ENCODE results near the gene CHRNA9. TPM values are rescaled to one million over a fixed set of nuclear protein-coding genes. Genes with fewer than 3 reads are reported as not detected.

CHRNA9 gene
- total RNA-seq, 2 donors from 2014 or later = not detected

Small RNAs within 50 kb of the gene (small RNA-seq; reads per million reads assigned to genes)
- not detected for gene RNU7-74P

Other genes starting within 250 kb of the CHRNA9 start
- 1 to 10 TPM; 2.9 to 7.9 TPM for gene RHOH, start 138.3 kb upstream of the CHRNA9 start, total RNA-seq